Astrocyte (in vitro differentiated cells and primary cell): ENCODE data around the gene SCAF11. TPM values are rescaled to one million over a fixed set of nuclear protein-coding genes. Genes with fewer than 3 reads are reported as not detected.

Source experiments
- DNase-seq: peaks from one replicate; pipeline ENCODE4 v3.0.0-alpha.2; 2010; ENCODE audit warnings: low read depth
- FAIRE-seq: peaks from 2 replicates; lab custom pipeline; 2011; peaks lifted over from hg19 to GRCh38; lab: Jason Lieb, UNC
- H2AFZ ChIP-seq: 2 replicates; pipeline ENCODE4 v1.6.0; 2012; ENCODE audit warnings: low read depth, low read length, inconsistent platforms
- H3K27ac ChIP-seq: 2 replicates; pipeline ENCODE4 v1.5.1; 2011; ENCODE audit warnings: low read depth, low read length, inconsistent platforms
- H3K27me3 ChIP-seq: 2 replicates; pipeline ENCODE4 v1.6.0; 2011; ENCODE audit warnings: low read length, inconsistent platforms; ENCODE audit not compliant: insufficient read depth
- H3K36me3 ChIP-seq: 2 replicates; pipeline ENCODE4 v1.5.1; 2011; ENCODE audit warnings: low read length, inconsistent platforms; ENCODE audit not compliant: insufficient read depth
- H3K4me1 ChIP-seq: 2 replicates; pipeline ENCODE4 v1.5.1; 2011; ENCODE audit warnings: low read length, inconsistent platforms; ENCODE audit not compliant: insufficient read depth
- H3K4me2 ChIP-seq: 2 replicates; pipeline ENCODE4 v1.6.0; 2012; ENCODE audit warnings: low read length, inconsistent platforms
- H3K4me3 ChIP-seq: 2 replicates; pipeline ENCODE4 v1.5.1; 2011; ENCODE audit warnings: low read depth, mild to moderate bottlenecking, low read length, inconsistent platforms; ENCODE audit not compliant: insufficient read depth
- H3K79me2 ChIP-seq: 2 replicates; pipeline ENCODE4 v1.6.0; 2012; ENCODE audit warnings: mild to moderate bottlenecking, low read length, inconsistent platforms; ENCODE audit not compliant: insufficient read depth
- H3K9ac ChIP-seq: 2 replicates; pipeline ENCODE4 v1.6.0; 2012; ENCODE audit warnings: mild to moderate bottlenecking, low read length, inconsistent platforms
- H3K9me3 ChIP-seq: 2 replicates; pipeline ENCODE4 v1.5.1; 2012; ENCODE audit warnings: low read depth, mild to moderate bottlenecking, low read length, inconsistent platforms; ENCODE audit not compliant: insufficient read depth
- H4K20me1 ChIP-seq: 2 replicates; pipeline ENCODE4 v1.6.0; 2012; ENCODE audit warnings: low read length, inconsistent platforms; ENCODE audit not compliant: insufficient read depth
- H3K27ac Mint-ChIP-seq: one replicate; pipeline ENCODE4 v1.8.0; 2021; ENCODE audit warnings: mild to moderate bottlenecking, mixed read lengths; ENCODE audit not compliant: unreplicated experiment
- H3K27me3 Mint-ChIP-seq: one replicate; pipeline ENCODE4 v1.8.0; 2021; ENCODE audit warnings: low read depth, mixed read lengths; ENCODE audit not compliant: unreplicated experiment
- H3K36me3 Mint-ChIP-seq: one replicate; pipeline ENCODE4 v1.8.0; 2021; ENCODE audit warnings: low read depth, mixed read lengths; ENCODE audit not compliant: unreplicated experiment
- H3K4me1 Mint-ChIP-seq: one replicate; pipeline ENCODE4 v1.8.0; 2021; ENCODE audit warnings: low read depth, mixed read lengths; ENCODE audit not compliant: unreplicated experiment
- H3K4me3 Mint-ChIP-seq: one replicate; pipeline ENCODE4 v1.8.0; 2021; ENCODE audit warnings: mild to moderate bottlenecking, moderate library complexity, mixed read lengths; ENCODE audit not compliant: unreplicated experiment
- H3K9me3 Mint-ChIP-seq: one replicate; pipeline ENCODE4 v1.8.0; 2021; ENCODE audit warnings: mild to moderate bottlenecking, mixed read lengths; ENCODE audit not compliant: unreplicated experiment
- CTCF ChIP-seq: IDR thresholded peaks from 2 replicates; pipeline ENCODE4 v1.5.1; 2011; ENCODE audit warnings: low read depth, mild to moderate bottlenecking, inconsistent platforms, low read length, moderate library complexity; ENCODE audit not compliant: insufficient read depth
- EZH2 ChIP-seq: IDR thresholded peaks from 2 replicates; pipeline ENCODE4 v1.6.1; 2012; ENCODE audit warnings: mild to moderate bottlenecking, low read length, inconsistent platforms; ENCODE audit not compliant: insufficient read depth
- total RNA-seq: library from RNA; stranded (reverse); gene quantifications from 2 replicates; pipeline ENCODE4 v1.2.1, GENCODE V29; 2021

Gene SCAF11
- total RNA-seq, 1 donor from 2014 or later = 118 TPM

- H3K9ac ChIP-seq = no peak overlapping the region
- no peaks in the 10 kb centered on the region for H3K4me1 ChIP-seq
- no peaks in the 10 kb centered on the region for H3K9me3 Mint-ChIP-seq
- no peaks in the 10 kb centered on the region for H3K4me1 Mint-ChIP-seq
- H2AFZ ChIP-seq = no peak overlapping the region
- peaks cover 14% of the 10 kb centered on the region for H3K36me3 Mint-ChIP-seq
- TF ChIP-seq CTCF (no peak), EZH2 (no peak)
- H4K20me1 ChIP-seq = peaks cover 3% of the 10 kb centered on the region
- H3K79me2 ChIP-seq = peaks cover 8% of the 10 kb centered on the region
- no peak overlapping the region for H3K4me3 Mint-ChIP-seq
- H3K9me3 ChIP-seq = no peaks in the 10 kb centered on the region
- no peak overlapping the region for H3K4me3 ChIP-seq
- H3K27ac ChIP-seq = no peak overlapping the region
- H3K4me2 ChIP-seq = no peak overlapping the region
- no peaks in the 10 kb centered on the region for H3K27me3 ChIP-seq
- FAIRE-seq = no peak
- peaks cover 7% of the 10 kb centered on the region for H3K36me3 ChIP-seq
- H3K27me3 Mint-ChIP-seq = no peaks in the 10 kb centered on the region
- H3K27ac Mint-ChIP-seq = no peak overlapping the region
- no peak for DNase-seq
Measured at GRCh38 chr12:45872446-45872845, 117.9 kb downstream of the SCAF11 start.
